Measurements from ENCODE around the gene SLC7A7. TPM values are rescaled to one million over a fixed set of nuclear protein-coding genes. Genes with fewer than 3 reads are reported as not detected.

SLC7A7 gene
- total RNA-seq, result 1.6 and 2.6 TPM in 2 replicates

GRCh38 chr14:22814941-22815713 lies at the start of gene SLC7A7:
Gene SLC7A7 (minus strand): TSS chr14:22815435. CDS start chr14:22813398, 2,037 bp downstream.

DNA sequence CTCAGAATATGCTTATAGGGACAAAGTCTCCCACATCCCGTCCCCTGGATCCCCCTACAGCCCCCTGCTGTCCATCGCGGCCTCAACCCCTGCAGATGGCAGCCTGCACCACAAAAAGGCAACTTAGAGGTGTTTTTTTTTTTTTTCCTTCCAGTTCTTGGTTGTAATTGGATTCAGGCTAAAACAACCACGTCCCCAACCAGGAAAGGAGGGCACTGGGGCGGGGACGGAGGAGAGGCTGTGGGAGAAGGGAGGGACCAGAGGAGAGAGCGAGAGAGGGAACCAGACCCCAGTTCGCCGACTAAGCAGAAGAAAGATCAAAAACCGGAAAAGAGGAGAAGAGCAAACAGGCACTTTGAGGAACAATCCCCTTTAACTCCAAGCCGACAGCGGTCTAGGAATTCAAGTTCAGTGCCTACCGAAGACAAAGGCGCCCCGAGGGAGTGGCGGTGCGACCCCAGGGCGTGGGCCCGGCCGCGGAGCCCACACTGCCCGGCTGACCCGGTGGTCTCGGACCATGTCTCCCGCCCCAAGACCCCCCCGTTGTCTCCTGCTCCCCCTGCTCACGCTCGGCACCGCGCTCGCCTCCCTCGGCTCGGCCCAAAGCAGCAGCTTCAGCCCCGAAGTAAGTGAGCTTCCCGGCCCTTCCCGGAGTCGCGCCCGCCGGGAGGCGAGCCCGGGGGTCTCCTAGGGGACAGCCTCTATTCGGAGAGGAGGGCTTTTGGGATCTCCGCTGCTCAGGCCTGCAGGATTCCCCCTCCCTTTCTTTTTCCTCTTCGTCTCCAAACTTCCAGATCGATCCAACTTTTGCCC lies 21.3 kb upstream of the SLC7A7 start, which contains the start of gene MMP14:
Gene MMP14 (plus strand): TSS at position 285 of the 813 bp plus-strand sequence. CDS start 233 bp downstream, at position 518.

DNA sequence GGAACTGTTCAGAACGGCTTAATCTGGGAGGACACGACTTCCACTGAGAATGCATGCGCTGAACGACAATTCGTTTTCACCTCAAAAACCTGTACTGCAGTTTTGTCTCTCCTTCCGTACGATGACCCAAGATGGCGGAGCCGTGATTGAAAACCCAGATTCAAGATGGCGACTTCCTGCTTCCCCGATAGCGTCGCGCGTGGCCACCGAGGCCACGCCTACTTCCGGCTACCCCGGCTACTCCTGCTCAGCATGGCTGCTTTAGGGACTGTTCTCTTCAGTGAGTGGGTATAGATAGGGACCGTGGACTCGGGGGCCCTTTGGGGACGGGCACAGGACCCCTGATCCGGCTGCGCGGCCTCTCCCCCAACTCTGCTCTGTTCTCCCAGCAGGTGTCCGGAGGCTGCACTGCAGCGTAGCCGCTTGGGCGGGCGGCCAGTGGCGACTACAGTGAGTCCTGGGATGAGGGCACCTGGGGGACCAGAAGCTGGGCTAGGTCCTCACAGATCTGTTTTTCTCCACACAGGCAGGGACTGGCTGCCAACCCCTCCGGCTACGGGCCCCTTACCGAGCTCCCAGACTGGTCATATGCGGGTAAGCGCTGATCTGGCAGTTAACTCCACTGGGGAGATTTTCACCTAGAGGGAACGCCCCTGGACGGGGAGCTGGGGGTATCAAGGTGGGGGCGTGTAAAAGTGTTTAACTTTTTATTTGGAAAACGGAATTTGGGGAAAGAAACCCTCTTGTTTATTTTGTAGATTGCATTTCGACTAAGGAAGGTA lies 14.6 kb upstream of the SLC7A7 start, which contains the start of gene MRPL52:
Gene MRPL52 (plus strand): TSS at position 227 of the 782 bp plus-strand sequence. CDS start 26 bp downstream, at position 253.

DNA sequence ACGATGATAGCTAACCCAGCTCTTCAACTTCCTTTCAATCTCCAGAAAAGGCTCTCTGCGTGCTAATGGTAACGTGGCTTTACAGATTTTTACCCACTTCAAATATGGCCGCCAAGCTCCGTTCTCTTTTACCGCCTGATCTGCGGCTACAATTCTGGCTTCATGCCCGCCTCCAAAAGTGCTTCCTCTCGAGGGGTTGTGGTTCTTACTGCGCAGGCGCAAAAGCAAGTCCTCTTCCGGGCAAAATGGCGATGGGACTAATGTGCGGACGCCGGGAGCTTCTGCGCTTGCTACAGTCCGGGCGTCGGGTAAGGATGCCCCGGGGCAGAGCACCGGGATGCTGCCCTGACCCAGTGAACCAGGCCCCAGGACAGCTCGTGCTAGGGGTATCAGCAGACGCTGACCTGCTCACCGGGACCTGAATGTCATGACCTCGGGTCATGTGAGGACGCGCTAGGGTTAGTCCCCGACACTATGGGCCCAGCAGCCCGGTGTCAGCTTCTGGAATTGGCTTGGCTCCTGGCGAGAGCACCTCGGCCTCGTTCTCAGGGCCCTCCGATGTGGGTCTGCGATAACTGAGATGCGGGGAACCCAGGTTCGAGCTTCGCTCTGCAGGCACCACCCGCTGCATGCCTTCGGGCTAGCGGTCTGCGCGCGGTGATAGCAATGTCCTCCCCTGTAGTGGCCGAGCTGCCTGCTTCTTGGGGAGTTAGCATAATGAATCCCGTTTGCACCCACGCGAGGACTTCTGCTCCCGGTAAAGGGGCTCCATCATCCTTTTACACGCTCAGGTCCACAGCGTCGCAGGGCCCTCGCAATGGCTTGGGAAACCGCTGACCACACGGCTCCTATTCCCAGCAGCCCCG lies 48.5 kb downstream of the SLC7A7 start, which contains the start of gene OXA1L:
Gene OXA1L (plus strand): TSS at position 232 of the 866 bp plus-strand sequence. CDS start 14 bp downstream, at position 246.

Other genes with a start within 250 kb of the SLC7A7 start
- gene DAD1, start 226.2 kb downstream of the SLC7A7 start, total RNA-seq, result 592 and 648 TPM in 2 replicates
- 17.9 and 23.9 TPM in 2 replicates for gene ABHD4, start 217.1 kb downstream of the SLC7A7 start, total RNA-seq
- gene OR6J1, start 171.1 kb downstream of the SLC7A7 start, total RNA-seq, result not detected in 2 replicates
- 111 and 165 TPM in 2 replicates for gene OXA1L, start 48.7 kb downstream of the SLC7A7 start, total RNA-seq
- gene MRPL52, start 14.5 kb upstream of the SLC7A7 start, total RNA-seq, result 102 and 274 TPM in 2 replicates
- gene MMP14, start 21.1 kb upstream of the SLC7A7 start, total RNA-seq, result 435 and 437 TPM in 2 replicates
- gene LRP10, start 56.3 kb upstream of the SLC7A7 start, total RNA-seq, result 98.4 and 113 TPM in 2 replicates
- gene REM2, start 67.8 kb upstream of the SLC7A7 start, total RNA-seq, result 0.58 TPM in 1 of 2 replicates, not detected in the other
- gene RBM23, start 103.7 kb upstream of the SLC7A7 start, total RNA-seq, result 44.4 and 75.1 TPM in 2 replicates
- 86.1 and 97.2 TPM in 2 replicates for gene PRMT5, start 113.9 kb upstream of the SLC7A7 start, total RNA-seq
- 61.4 and 69.8 TPM in 2 replicates for gene HAUS4, start 141.7 kb upstream of the SLC7A7 start, total RNA-seq
- gene AJUBA, start 167.1 kb upstream of the SLC7A7 start, total RNA-seq, result 21.6 and 30.0 TPM in 2 replicates
- 11.2 and 15.8 TPM in 2 replicates for gene C14orf93, start 194.7 kb upstream of the SLC7A7 start, total RNA-seq
- 351 and 468 TPM in 2 replicates for gene PSMB5, start 219.5 kb upstream of the SLC7A7 start, total RNA-seq
- gene PSMB11, start 226.8 kb upstream of the SLC7A7 start, total RNA-seq, result not detected in 2 replicates
- gene CDH24, start 242.1 kb upstream of the SLC7A7 start, total RNA-seq, result 5.0 and 7.2 TPM in 2 replicates

Measured in myometrial cell (primary cell).